H1 (cell line): ENCODE results near the gene SAMD14. TPM values are rescaled to one million over a fixed set of nuclear protein-coding genes. Genes with fewer than 3 reads are reported as not detected.

Experiments used
- CTCF ChIA-PET: fragments of 300-600 bp; sonication (Branson Sonifier 250); formaldehyde crosslinking; loops from one replicate; lab custom pipeline; 2021; ENCODE audit not compliant: partially characterized antibody; lab: Charles Lee
- POLR2A ChIA-PET: fragments of 300-600 bp; sonication (Branson Sonifier 250); formaldehyde crosslinking; loops from one replicate; lab custom pipeline; 2021; ENCODE audit warnings: inconsistent platforms; ENCODE audit not compliant: partially characterized antibody; lab: Charles Lee
- DNase-seq, 2 experiments: peaks; one replicate each; pipeline versions ENCODE4 v3.0.0 to v3.0.0-alpha.2; 2010 to 2022; ENCODE audit warnings: low spot score in 2 of 2, low read depth in 1 of 2, mixed read lengths in 1 of 2
- FAIRE-seq: peaks from 2 replicates; lab custom pipeline; 2011; peaks lifted over from hg19 to GRCh38; lab: Jason Lieb, UNC
- H2AFZ ChIP-seq: 2 replicates; pipeline ENCODE4 v1.8.1; 2012; ENCODE audit warnings: low read length, inconsistent platforms
- H2AK5ac ChIP-seq: 2 replicates; pipeline ENCODE4 v1.6.1; 2013; ENCODE audit warnings: low read depth, low read length
- H2BK120ac ChIP-seq: replicated peaks from 2 replicates; pipeline ENCODE3; 2013; ENCODE audit warnings: low read depth, low read length, inconsistent platforms
- H2BK12ac ChIP-seq: 2 replicates; pipeline ENCODE4 v1.6.1; 2013; ENCODE audit warnings: low read depth, low read length
- H2BK15ac ChIP-seq: 2 replicates; pipeline ENCODE4 v1.6.1; 2013; ENCODE audit warnings: low read length
- H2BK20ac ChIP-seq: 2 replicates; pipeline ENCODE4 v1.6.1; 2013; ENCODE audit warnings: low read length
- H2BK5ac ChIP-seq: 2 replicates; pipeline ENCODE4 v1.6.1; 2013; ENCODE audit warnings: low read depth, low read length
- H3K14ac ChIP-seq: 2 replicates; pipeline ENCODE4 v1.6.1; 2013; ENCODE audit warnings: inconsistent platforms; ENCODE audit not compliant: insufficient read length
- H3K18ac ChIP-seq: 2 replicates; pipeline ENCODE4 v1.6.1; 2013; ENCODE audit warnings: low read length; ENCODE audit errors: extremely low read depth
- H3K23ac ChIP-seq: 2 replicates; pipeline ENCODE4 v1.6.1; 2013; ENCODE audit warnings: inconsistent platforms; ENCODE audit not compliant: insufficient read length
- H3K23me2 ChIP-seq: 2 replicates; pipeline ENCODE4 v1.6.1; 2013; ENCODE audit warnings: low read depth, low read length
- H3K27ac ChIP-seq: 2 replicates; pipeline ENCODE4 v1.6.1; 2011; ENCODE audit warnings: low read depth, low read length, inconsistent platforms
- H3K27me3 ChIP-seq, 4 experiments: replicated peaks in 1 of 4; 1 replicate in 1 of 4; 2 replicates in 3 of 4; pipeline versions ENCODE4 v1.6.1 to v1.8.1; 2011 to 2013; ENCODE audit warnings: low read length in 3 of 4, mild to moderate bottlenecking in 3 of 4, inconsistent platforms in 2 of 4, mixed read lengths in 2 of 4, moderate library complexity in 1 of 4; ENCODE audit not compliant: control insufficient read depth in 3 of 4, insufficient read depth in 3 of 4; ENCODE audit errors: extremely low read depth in 1 of 4
- H3K36me3 ChIP-seq, 4 experiments: 2 replicates each; pipeline versions ENCODE4 v1.6.1 to v1.8.1; 2011 to 2013; ENCODE audit warnings: mild to moderate bottlenecking in 4 of 4, low read length in 3 of 4, moderate library complexity in 2 of 4, control low read depth in 1 of 4, inconsistent platforms in 1 of 4; ENCODE audit not compliant: insufficient read depth in 4 of 4, control insufficient read depth in 2 of 4
- H3K4ac ChIP-seq: replicated peaks from 2 replicates; pipeline ENCODE3; 2013; ENCODE audit warnings: low read length, low read depth, mixed read lengths, inconsistent platforms; ENCODE audit not compliant: insufficient read length
- H3K4me1 ChIP-seq, 4 experiments: replicated peaks in 1 of 4; 1 replicate in 1 of 4; 2 replicates in 3 of 4; pipeline versions ENCODE4 v1.6.1 to v1.8.1; 2011 to 2013; ENCODE audit warnings: low read length in 3 of 4, inconsistent platforms in 2 of 4, mixed read lengths in 1 of 4; ENCODE audit not compliant: insufficient read depth in 4 of 4, control insufficient read depth in 3 of 4
- H3K4me2 ChIP-seq, 2 experiments: 2 replicates each; pipeline versions ENCODE4 v1.6.1 to v1.8.1; 2011 to 2013; ENCODE audit warnings: low read depth in 2 of 2, low read length in 2 of 2, control low read depth in 1 of 2, inconsistent platforms in 1 of 2, mild to moderate bottlenecking in 1 of 2; ENCODE audit not compliant: insufficient read depth in 1 of 2
- H3K4me3 ChIP-seq, 4 experiments: fragments of 200-600, 300-600 bp in 1 of 4; sonication (generic), shearing (Covaris generic), sonication (Bioruptor Twin) in 1 of 4; 2 replicates each; pipeline versions ENCODE4 v1.5.1 to v1.8.1; 2011 to 2016; ENCODE audit warnings: low read length in 4 of 4, low read depth in 3 of 4, control low read depth in 2 of 4, inconsistent platforms in 2 of 4, mild to moderate bottlenecking in 2 of 4, mixed read lengths in 1 of 4, moderate library complexity in 1 of 4; ENCODE audit not compliant: insufficient read depth in 2 of 4; ENCODE audit errors: extremely low read depth in 1 of 4
- H3K56ac ChIP-seq: replicated peaks from 2 replicates; pipeline ENCODE3; 2013; ENCODE audit warnings: low read depth, mild to moderate bottlenecking, mixed read lengths, low read length, inconsistent platforms; ENCODE audit not compliant: insufficient read length
- H3K79me1 ChIP-seq: 2 replicates; pipeline ENCODE4 v1.6.1; 2013; ENCODE audit warnings: low read depth, low read length, control low read depth
- H3K79me2 ChIP-seq, 2 experiments: 2 replicates each; pipeline versions ENCODE4 v1.6.1 to v1.8.1; 2012 to 2013; ENCODE audit warnings: low read length in 2 of 2, mild to moderate bottlenecking in 2 of 2, inconsistent platforms in 1 of 2; ENCODE audit not compliant: insufficient read depth in 2 of 2, control insufficient read depth in 1 of 2
- H3K9ac ChIP-seq, 4 experiments: replicated peaks in 1 of 4; 1 replicate in 1 of 4; 2 replicates in 3 of 4; pipeline versions ENCODE4 v1.6.1 to v1.8.1; 2011 to 2013; ENCODE audit warnings: low read depth in 3 of 4, low read length in 3 of 4, control low read depth in 2 of 4, mild to moderate bottlenecking in 2 of 4, moderate library complexity in 2 of 4, inconsistent platforms in 1 of 4; ENCODE audit errors: extremely low read depth in 1 of 4
- H3K9me3 ChIP-seq, 2 experiments: 2 replicates each; pipeline versions ENCODE4 v1.6.1 to v1.8.1; 2012 to 2013; ENCODE audit warnings: mild to moderate bottlenecking in 2 of 2, moderate library complexity in 2 of 2, control low read depth in 1 of 2, inconsistent platforms in 1 of 2, low read depth in 1 of 2, low read length in 1 of 2, mixed read lengths in 1 of 2; ENCODE audit not compliant: insufficient read depth in 2 of 2
- H4K20me1 ChIP-seq, 2 experiments: replicated peaks in 1 of 2; 2 replicates each; pipeline versions ENCODE3 to v1.8.1; 2011 to 2013; ENCODE audit warnings: inconsistent platforms in 2 of 2, low read length in 2 of 2, mild to moderate bottlenecking in 1 of 2; ENCODE audit not compliant: insufficient read depth in 2 of 2, control insufficient read depth in 1 of 2
- H4K5ac ChIP-seq: 2 replicates; pipeline ENCODE4 v1.6.1; 2013; ENCODE audit warnings: low read length, low read depth, mixed read lengths, inconsistent platforms; ENCODE audit not compliant: insufficient read length
- H4K8ac ChIP-seq: 2 replicates; pipeline ENCODE4 v1.8.0; 2013; ENCODE audit warnings: mild to moderate bottlenecking, moderate library complexity, low read length, inconsistent platforms; ENCODE audit not compliant: insufficient read depth; ENCODE audit errors: extremely low read depth
- H4K91ac ChIP-seq: replicated peaks from 2 replicates; pipeline ENCODE3; 2013; ENCODE audit warnings: low read length, mixed read lengths, inconsistent platforms; ENCODE audit not compliant: insufficient read length
- BACH1 ChIP-seq: IDR thresholded peaks from 2 replicates; pipeline ENCODE4 v1.6.1; 2012; ENCODE audit warnings: low read length, improper control_type of control experiment
- BRCA1 ChIP-seq: IDR thresholded peaks from 2 replicates; pipeline ENCODE4 v1.6.1; 2012; ENCODE audit warnings: low read depth, low read length, improper control_type of control experiment
- CBX5 ChIP-seq: fragments of 300-800, 300-1000 bp; sonication (generic); IDR thresholded peaks from 2 replicates; pipeline ENCODE4 v1.7.1; 2016; ENCODE audit warnings: antibody characterized with exemption, low read length, low read depth
- CREB1 ChIP-seq: IDR thresholded peaks from 2 replicates; pipeline ENCODE4 v1.6.1; 2012; ENCODE audit warnings: inconsistent platforms
- KDM1A ChIP-seq: fragments of 200-600, 300-600 bp; sonication (generic); IDR thresholded peaks from 2 replicates; pipeline ENCODE4 v1.7.1; 2016; ENCODE audit warnings: mild to moderate bottlenecking, low read length, borderline replicate concordance
- MAFK ChIP-seq: IDR thresholded peaks from 2 replicates; pipeline ENCODE4 v1.6.1; 2012; ENCODE audit warnings: low read depth, mild to moderate bottlenecking, improper control_type of control experiment, low read length
- POLR2AphosphoS5 ChIP-seq: IDR thresholded peaks from 2 replicates; pipeline ENCODE4 v1.6.1; 2011; ENCODE audit warnings: low read depth, low read length
- TCF12 ChIP-seq: IDR thresholded peaks from 2 replicates; pipeline ENCODE4 v1.6.1; 2011; ENCODE audit warnings: low read depth, mild to moderate bottlenecking, low read length
- WGBS, 2 experiments: shearing (Covaris generic) in 1 of 2; methylation state at CpG; one replicate each; pipeline versions ENCODE4 v1.1.6 to v1.1.7; 2013 to 2015; ENCODE audit warnings: low lambda C conversion rate in 2 of 2, mixed read lengths in 2 of 2, inconsistent platforms in 1 of 2, low coverage in 1 of 2, missing lambda C conversion rate in 1 of 2; ENCODE audit not compliant: insufficient replicate concordance in 2 of 2, insufficient coverage in 1 of 2, insufficient read length in 1 of 2; ENCODE audit errors: extremely low coverage in 1 of 2, missing lambda C conversion rate in 1 of 2; 5-methylcytosine and 5-hydroxymethylcytosine counted together
- polyA plus RNA-seq, 7 experiments: library from polyadenylated mRNA; depleted of rRNA in 3 of 7; stranded (reverse) in 5 of 7; unstranded in 2 of 7; fragments of >200 nt in 5 of 7; fragments of 200-250 nt in 2 of 7; gene quantifications; 1 replicate in 5 of 7; 2 replicates in 1 of 7; 4 replicates in 1 of 7; pipeline versions ENCODE4 v1.2.1 to v1.2.3, GENCODE V29; 2011 to 2013; ENCODE audit warnings: missing spikeins in 2 of 7, mixed read lengths in 2 of 7
- total RNA-seq: library from RNA; stranded (reverse); fragmentation: NEBNext Ultra II Directional; extraction: Animal tissue kit (Norgen Biotek cat#: 25700); gene quantifications from 2 replicates; pipeline ENCODE4 v1.2.1, GENCODE V29; 2021

SAMD14 gene
- total and polyA plus RNA-seq, 2 of the 8 experiments (the other 6 are each of a cell fraction or from before 2014, with no cell fraction given), result 5.7 to 5.8 TPM

GRCh38 chr17:50154604-50155003, 24.6 kb upstream of the SAMD14 start:
- WGBS, 2 experiments, result 83% methylated on average over 1 of the region's 1 CpG; no CpG with 5 or more reads in 1 of the 2 experiments
- Histone ChIP-seq H3K4me3 (no peak overlapping the region), H4K91ac (no peak overlapping the region), H3K4me1 (peaks cover 0 to 9% (median 7%) of the 10 kb centered on the region in 4 experiments; a peak in 6 of 7 replicates), H4K20me1 (no peaks in the 10 kb centered on the region), H3K23ac (no peak overlapping the region), H3K4ac (no peak overlapping the region), H3K23me2 (peaks cover 21% of the 10 kb centered on the region), H4K8ac (no peak overlapping the region), H2BK15ac (peak overlapping the region; percentile 9; the same call in 1 of the 2 replicates), H2BK120ac (no peak overlapping the region), H2BK12ac (no peak overlapping the region), H3K18ac (no peak overlapping the region), H2BK5ac (no peak overlapping the region), H3K9me3 (no peaks in the 10 kb centered on the region), H2AFZ (no peak overlapping the region), H3K36me3 (no peaks in the 10 kb centered on the region), H2AK5ac (no peak overlapping the region; the same call in 1 of the 2 replicates), H3K4me2 (no peak overlapping the region), H3K79me1 (no peaks in the 10 kb centered on the region), H3K79me2 (no peaks in the 10 kb centered on the region), H2BK20ac (no peak overlapping the region), H4K5ac (no peak overlapping the region), H3K27me3 (peaks cover 2 to 11% (median 8%) of the 10 kb centered on the region in 4 experiments; a peak in 6 of 7 replicates), H3K27ac (no peak overlapping the region; the same call in 1 of the 2 replicates), H3K56ac (no peak overlapping the region), H3K14ac (no peak overlapping the region), H3K9ac (no peak overlapping the region)
- DNase-seq, result no peak
- TF ChIP-seq CBX5 (no peak), POLR2AphosphoS5 (no peak), TCF12 (no peak), BACH1 (no peak), CREB1 (no peak), KDM1A (no peak), BRCA1 (no peak), MAFK (no peak)
- POLR2A ChIA-PET, result interaction anchor here (0.9 kb wide), 1 partner anchor 128 kb away, joined by 3 read pairs; no protein-coding TSS in a partner anchor
- CTCF ChIA-PET, result interaction anchor here (0.9 to 21.5 kb wide), 6 partner anchors 12 to 143 kb away, joined by 3 to 299 read pairs (median 32); partner anchors contain the start of genes PDK2, SAMD14 and SGCA
- no peak for FAIRE-seq
